Immature natural killer cell (primary cell): ENCODE results near the gene IQCH. TPM values are rescaled to one million over a fixed set of nuclear protein-coding genes. Genes with fewer than 3 reads are reported as not detected.

Source experiments
- DNase-seq, 3 donors: peaks; one replicate each; pipeline ENCODE4 v3.0.0; 2022; ENCODE audit warnings: mixed read lengths in 1 of 3
- H3K27ac Mint-ChIP-seq, 6 donors: one replicate each; pipeline ENCODE4 v1.8.0; 2020; ENCODE audit warnings: mixed read lengths in 6 of 6, mild to moderate bottlenecking in 5 of 6, inconsistent platforms in 4 of 6, moderate library complexity in 3 of 6
- H3K27me3 Mint-ChIP-seq, 3 donors: one replicate each; pipeline ENCODE4 v1.8.0; 2020 to 2021; ENCODE audit warnings: low read depth in 3 of 3, mild to moderate bottlenecking in 3 of 3, mixed read lengths in 3 of 3, moderate library complexity in 3 of 3, inconsistent platforms in 1 of 3
- H3K36me3 Mint-ChIP-seq, 3 donors: one replicate each; pipeline ENCODE4 v1.8.0; 2020; ENCODE audit warnings: mixed read lengths in 3 of 3, inconsistent platforms in 2 of 3, mild to moderate bottlenecking in 2 of 3
- H3K4me1 Mint-ChIP-seq, 2 donors: one replicate each; pipeline ENCODE4 v1.8.0; 2020; ENCODE audit warnings: inconsistent platforms in 2 of 2, mild to moderate bottlenecking in 2 of 2, mixed read lengths in 2 of 2, moderate library complexity in 1 of 2
- H3K4me3 Mint-ChIP-seq, 5 donors: one replicate each; pipeline ENCODE4 v1.8.0; 2020; ENCODE audit warnings: mild to moderate bottlenecking in 5 of 5, mixed read lengths in 5 of 5, inconsistent platforms in 3 of 5, moderate library complexity in 3 of 5
- H3K9me3 Mint-ChIP-seq, 6 donors: one replicate each; pipeline ENCODE4 v1.8.0; 2020; ENCODE audit warnings: mild to moderate bottlenecking in 6 of 6, mixed read lengths in 6 of 6, inconsistent platforms in 4 of 6, moderate library complexity in 3 of 6
- polyA plus RNA-seq, 3 donors: library from polyadenylated mRNA; unstranded; fragments of 300-500 nt; fragmentation: Illumina TruSeq; gene quantifications; one replicate each; pipeline ENCODE4 v1.2.3, GENCODE V29; 2021

IQCH gene
- polyA plus RNA-seq, 3 donors from 2014 or later = 0.27 to 0.70 TPM; not detected in 1

DNA sequence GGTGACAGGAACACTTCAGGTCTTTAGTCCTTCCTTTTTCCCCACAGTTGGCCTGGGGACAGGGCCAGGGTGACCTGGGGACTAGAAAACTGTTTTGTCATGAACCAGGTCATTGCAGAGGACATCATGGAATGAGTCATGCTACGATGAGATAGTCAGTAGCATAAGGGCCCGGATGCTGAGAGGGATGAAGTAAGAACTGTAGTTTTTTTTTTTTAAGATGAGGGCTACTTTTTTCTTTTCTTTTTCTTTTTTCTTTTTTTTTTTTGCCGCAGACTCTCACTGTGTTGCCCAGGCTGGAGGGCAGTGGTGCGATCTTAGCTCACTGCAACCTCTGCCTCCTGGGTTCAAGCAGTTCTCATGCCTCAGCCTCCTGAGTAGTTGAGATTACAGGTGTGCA lies 295.9 kb downstream of the IQCH start:
- peaks cover 0 to 9% (median 0%) of the 10 kb centered on the region in 3 donors for H3K36me3 Mint-ChIP-seq
- no peak overlapping the region for H3K27ac Mint-ChIP-seq
- H3K4me3 Mint-ChIP-seq = no peak overlapping the region
- peaks cover 0 to 3% (median 0%) of the 10 kb centered on the region in 3 donors for H3K27me3 Mint-ChIP-seq
- peaks cover 4 to 11% of the 10 kb centered on the region in 2 donors for H3K4me1 Mint-ChIP-seq
- no peak for DNase-seq
- H3K9me3 Mint-ChIP-seq = no peaks in the 10 kb centered on the region

DNA sequence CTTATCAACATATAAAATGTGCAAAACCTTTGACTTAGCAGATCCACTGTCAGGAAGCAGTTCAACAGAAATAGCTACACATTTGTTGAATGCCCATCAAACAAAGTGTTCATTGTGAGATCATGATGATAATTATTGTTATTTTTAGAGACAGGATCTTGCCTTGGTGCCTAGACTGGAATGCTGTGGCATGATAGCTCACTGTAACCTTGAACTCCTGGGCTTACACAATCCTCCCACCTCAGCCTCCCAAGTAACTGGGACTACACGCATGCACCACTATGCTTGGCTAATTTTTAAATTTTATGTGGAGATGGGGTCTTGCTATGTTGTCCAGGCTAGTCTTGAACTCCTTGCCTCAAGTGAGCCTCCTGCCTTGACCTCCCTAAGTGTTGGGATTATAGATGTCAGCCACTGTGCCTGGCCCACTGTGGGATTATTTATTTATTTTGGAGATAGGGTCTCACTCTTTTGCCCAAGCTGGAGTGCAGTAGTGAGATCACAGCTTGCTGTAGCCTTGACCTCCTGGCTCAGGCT lies 296.7 kb downstream of the IQCH start:
- Mint-ChIP-seq H3K27ac (no peak overlapping the region), H3K36me3 (peaks cover 0 to 9% (median 0%) of the 10 kb centered on the region in 3 donors), H3K4me1 (peaks cover 5 to 7% of the 10 kb centered on the region in 2 donors), H3K9me3 (no peaks in the 10 kb centered on the region), H3K27me3 (peaks cover 0 to 3% (median 0%) of the 10 kb centered on the region in 3 donors), H3K4me3 (no peak overlapping the region)
- DNase-seq = no peak

Other genes starting within 250 kb of the IQCH start
- 10 to 100 TPM in 2 of 3 donors, 1 to 10 TPM in 1; 8.9 to 11.9 (median 10.0) TPM for gene SMAD3, start 189.2 kb upstream of the IQCH start, polyA plus RNA-seq
- 10 to 100 TPM; 55.5 to 77.0 (median 59.1) TPM for gene AAGAB, start 125 bp upstream of the IQCH start, polyA plus RNA-seq